Stimulated activated CD8-positive, alpha-beta memory T cell treated with anti-CD3 and anti-CD28 coated beads, Interleukin-12 subunit alpha, Interleukin-12 subunit beta, amount 100 ng/mL, for 4 hours (primary cell): Measurements from ENCODE around the gene PLAAT5.

Experiments used
- DNase-seq: peaks from one replicate; pipeline ENCODE4 v3.0.0-alpha.2; 2020; ENCODE audit warnings: low read depth

The PLAAT5 gene

GRCh38 chr11:63511048-63511748, 20.2 kb upstream of the PLAAT5 start:
- no peak for DNase-seq

DNA sequence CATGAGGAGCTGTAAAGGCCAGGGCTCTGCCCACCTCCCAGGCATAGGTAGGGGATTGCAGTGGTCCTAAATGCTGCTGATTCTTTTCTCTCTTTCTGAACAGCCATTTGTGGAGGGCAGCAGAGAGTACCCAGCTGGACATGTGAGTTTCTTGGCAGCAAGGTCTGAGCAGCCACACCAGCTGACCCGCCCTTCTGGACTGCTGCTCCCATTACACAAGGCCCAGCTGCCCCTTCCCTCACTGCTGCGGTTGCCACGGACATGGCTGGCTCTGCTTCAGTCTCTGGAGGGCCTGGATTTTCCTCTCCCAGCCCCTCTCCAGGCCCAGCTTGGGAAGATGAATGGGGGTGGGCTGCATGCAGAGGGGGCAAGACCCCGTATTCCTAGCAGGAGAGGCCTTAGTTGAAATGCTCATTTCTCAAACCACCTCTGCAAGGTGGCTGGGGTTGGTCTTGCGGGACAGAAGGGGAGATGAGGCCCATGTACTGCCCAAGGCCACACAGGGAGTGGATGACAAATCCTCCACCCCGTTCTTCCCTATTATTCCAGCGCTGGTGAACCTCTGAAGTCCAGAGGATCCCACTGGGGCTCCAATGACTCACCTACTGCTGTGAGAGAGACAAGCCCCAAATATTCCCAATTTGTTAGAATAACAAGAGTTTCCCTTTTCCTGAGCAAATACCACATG, 19.5 kb upstream of the PLAAT5 start:
- no peak for DNase-seq

GRCh38 chr11:63508745-63509144, 17.8 kb upstream of the PLAAT5 start:
- DNase-seq, result no peak

- DNase-seq, result no peak
Measured at GRCh38 chr11:63508009-63508408, 17.0 kb upstream of the PLAAT5 start.

GRCh38 chr11:63507511-63507910, 16.5 kb upstream of the PLAAT5 start:
- no peak for DNase-seq

GRCh38 chr11:63506876-63507275, 15.9 kb upstream of the PLAAT5 start:
- DNase-seq, result no peak

DNA sequence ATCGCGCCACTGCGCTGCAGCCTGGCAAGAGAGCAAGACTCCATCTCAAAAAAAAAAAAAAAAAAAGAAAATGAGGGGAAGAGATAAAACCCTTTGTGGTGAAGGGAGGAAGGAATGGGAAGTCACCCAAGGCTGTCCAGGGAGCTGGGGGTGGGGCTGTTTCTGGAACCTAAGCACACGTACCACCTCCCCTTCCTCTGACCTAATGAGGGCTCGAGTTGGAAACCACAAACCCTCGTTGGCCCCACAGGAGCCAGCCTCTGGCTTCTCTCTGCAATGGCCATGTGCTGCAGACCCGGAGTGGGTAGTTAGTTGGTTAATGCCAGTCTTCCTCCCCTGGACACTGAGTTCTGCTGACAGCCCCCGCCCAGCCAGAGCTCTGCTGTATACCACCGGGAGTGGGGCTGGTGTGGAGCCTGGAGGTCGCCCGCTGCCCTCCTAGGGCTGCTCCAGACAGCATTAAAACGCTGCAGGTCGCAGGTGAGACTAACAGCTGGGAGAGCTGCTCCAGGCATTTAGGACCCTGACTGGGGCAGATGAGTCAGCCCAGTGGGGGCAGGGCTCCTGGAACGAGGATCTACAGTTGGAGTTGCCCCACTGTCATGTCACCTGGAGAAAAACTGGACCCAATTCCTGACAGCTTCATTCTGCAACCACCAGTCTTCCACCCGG, 15.0 kb upstream of the PLAAT5 start, which contains the start of gene LGALS12:
Gene LGALS12 (plus strand): TSS at position 228 of the 672 bp plus-strand sequence. CDS start 375 bp downstream, at position 603.
- no peak for DNase-seq

- no peak for DNase-seq
Measured at GRCh38 chr11:63504933-63505586, 14.1 kb upstream of the PLAAT5 start.

DNA sequence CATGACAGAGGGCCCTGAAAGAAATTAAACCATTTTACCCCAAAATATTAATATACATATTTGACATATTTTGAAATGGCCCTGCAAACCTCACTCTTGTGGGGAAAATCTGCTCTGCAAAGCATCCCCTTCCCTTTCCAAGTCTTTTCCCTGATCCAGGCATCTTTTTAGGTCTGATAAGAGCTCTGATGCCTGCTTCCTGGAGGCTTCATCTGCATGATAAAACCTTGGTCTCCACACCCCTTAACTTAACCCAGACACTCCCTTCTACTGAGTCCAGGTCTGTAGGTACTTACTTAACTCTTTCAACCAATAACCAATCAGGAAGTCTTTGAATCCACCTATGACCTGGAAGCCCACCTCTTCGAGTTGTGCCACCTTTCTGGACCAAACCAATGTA, 13.1 kb upstream of the PLAAT5 start:
- DNase-seq, result no peak

DNA sequence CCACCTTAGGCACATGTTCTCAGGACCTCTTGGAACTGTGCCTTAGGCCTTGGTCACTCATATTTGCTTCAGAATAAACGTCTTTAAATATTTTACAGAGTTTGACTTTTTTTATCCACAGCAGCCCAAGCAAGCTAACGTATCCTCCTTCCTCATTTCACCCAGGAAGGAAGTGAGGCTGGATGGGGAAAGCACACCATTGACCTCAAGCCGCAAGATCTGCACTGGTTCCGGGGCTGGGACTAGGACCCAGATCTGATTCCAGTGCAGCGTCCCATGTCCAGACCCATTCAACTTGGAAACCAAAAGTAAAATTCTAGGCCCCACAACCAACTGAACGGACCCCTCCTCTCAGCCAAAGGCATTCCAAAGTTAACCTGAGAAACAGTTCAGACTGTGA, 12.5 kb upstream of the PLAAT5 start:
- DNase-seq, result no peak

DNA sequence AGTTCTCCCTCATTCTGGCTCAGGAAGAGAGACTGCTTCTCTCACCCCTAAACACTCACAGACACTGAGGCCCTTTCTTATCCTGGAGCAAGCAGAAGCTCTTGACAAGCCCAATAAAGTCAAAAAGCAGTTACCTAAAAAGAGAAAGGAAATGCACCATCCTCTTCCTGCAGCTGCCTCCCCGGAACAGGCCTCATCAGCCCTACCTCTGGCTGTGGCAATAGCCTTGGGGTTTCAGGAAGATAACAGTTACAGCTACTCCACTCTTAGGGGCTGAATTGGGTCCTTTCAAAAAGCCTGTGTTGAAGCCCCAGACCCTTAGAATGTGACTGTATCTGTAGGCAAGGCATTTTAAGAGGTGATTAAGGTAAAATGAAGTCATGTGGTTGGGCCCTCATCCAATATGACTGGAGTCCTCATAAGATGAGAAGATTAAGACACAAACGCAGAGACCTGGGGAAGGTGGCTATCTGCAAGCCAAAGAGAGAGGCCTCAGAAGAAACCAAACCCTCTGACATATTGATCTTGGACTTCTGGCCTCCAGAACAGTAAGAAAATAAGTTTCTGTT, 11.4 kb upstream of the PLAAT5 start:
- no peak for DNase-seq

DNA sequence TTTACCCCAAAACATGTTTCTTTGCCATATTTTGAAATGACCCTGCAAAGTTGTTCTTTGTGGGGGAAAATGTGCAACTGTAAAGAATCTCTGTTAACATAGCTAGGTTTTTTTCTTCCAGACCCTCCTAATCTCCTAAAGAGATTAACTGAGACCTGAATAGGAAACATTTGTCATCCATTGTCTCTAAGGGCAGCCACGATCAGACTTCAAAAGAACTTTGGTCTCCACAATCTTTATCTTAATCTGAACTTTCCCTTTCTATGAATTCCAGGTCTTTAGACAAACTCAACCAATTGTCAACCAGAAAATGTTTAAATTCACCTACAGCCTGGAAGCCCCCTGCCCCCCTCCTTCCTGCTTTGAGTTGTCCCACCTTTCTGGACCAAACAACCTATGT, 10.3 kb upstream of the PLAAT5 start:
- DNase-seq, result no peak

- DNase-seq, result no peak
Measured at GRCh38 chr11:63499874-63500273, 8.9 kb upstream of the PLAAT5 start.

DNA sequence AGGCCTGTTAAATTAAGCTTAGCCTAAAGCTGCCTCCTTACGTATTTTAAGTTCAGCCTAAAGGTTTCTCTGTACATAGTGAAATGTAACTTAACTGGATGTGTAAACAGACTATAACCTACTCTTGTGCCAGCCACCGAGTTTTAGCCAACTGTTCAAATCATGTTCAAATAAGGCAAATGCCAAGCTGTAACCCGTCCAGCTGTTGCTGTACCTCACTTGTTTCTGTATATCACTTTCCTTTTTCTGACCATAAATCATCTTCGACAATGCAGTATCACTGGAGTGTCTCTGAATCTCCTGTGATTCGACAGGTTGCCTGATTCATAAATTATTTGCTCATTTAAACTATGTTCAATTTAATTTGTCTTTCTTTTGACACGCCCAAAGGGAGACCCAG, 4.0 kb upstream of the PLAAT5 start:
- no peak for DNase-seq

- DNase-seq, result no peak
Measured at GRCh38 chr11:63493127-63493526, 2.2 kb upstream of the PLAAT5 start.

- no peak for DNase-seq
Measured at GRCh38 chr11:63492441-63492840, 1.5 kb upstream of the PLAAT5 start.

DNA sequence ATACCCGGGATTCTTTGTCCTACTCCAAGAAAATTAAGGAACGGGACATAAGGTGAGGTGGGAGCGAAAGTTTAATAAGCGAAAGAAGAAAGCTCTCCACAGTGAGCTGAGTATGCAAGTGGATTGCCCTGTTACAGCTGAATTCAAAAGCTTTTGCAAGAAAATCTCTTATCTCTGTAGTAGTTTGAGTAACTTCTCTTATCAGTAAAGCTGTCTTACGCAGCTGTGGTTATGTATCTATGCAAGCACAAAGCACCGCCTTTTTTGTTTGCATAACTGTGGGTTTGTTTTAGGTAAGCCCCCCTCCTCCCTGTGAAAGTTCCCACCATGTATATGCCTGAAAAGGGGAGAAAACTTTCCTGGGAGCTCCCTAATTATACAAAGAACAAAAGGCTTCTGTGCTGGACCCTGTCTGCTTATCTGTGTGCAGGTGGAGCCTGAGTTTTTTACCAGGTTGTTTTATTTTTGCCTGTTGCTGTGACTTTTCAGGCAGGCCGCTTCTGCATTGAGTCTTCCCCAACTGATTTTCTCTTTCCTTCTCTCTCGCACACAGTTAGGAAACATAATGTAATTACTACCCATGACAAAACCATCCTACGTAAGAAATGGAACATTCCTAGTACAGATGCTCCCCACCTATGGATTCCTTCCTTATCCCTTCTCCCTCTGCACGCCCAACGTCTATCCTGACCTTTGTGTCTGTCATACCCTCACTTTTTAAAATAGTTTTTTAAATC, 837 bp upstream of the PLAAT5 start:
- DNase-seq, result no peak

DNA sequence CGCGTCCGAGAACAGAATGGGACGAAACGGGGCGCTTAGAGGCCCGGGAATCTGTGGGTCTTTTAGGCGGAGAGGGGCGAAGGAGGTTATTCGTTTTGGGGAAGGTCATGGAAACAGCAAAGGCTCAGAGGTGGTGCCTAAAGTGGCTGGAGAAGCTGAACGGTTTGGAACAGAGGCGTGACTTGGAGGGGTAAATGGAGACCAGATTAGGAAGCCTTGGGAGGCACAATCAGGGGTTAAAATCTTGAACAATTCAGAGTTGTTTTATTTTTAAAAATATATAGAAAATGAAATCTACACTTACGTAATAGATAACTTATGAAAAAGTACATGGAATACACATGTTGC, 247 bp upstream of the PLAAT5 start:
- DNase-seq, result no peak

- no peak for DNase-seq
Measured at GRCh38 chr11:63489879-63490278, 1.1 kb downstream of the PLAAT5 start.

DNA sequence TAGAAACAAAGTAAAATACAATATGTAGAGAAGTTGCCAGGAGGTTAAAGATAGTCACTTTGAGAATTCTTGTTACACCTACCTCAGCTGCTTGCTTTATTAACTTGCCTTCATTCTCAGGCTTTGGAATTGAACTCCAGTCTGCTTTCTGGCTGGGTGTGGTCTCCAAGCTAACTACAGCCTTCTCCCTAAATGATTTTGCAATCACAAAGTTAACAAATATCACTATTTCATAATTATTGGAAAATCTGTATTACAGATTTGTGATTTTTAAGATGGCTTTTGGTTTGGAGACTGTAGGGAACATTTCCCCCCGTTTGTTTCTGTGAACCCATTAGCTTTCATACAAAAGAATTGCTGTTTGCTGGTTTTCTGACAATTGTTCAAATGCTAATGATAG, 2.2 kb downstream of the PLAAT5 start:
- DNase-seq, result no peak

DNA sequence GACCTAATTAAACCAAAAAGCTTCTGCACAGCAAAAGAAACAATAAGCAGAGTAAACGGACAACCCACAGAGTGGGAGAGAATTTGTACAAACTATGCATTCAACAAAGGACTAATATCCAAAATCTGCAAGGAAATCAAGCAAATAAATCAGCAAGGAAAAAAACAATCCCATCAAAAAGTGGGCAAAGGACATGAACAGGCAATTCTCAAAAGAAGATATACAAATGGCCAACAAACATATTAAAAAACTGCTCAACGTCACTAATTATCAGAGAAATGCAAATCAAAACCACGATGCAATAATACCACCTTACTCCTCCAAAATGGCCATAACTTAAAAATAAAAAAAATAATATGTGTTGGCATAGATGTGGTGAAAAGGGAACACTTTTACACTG, 5.2 kb downstream of the PLAAT5 start:
- DNase-seq, result no peak

DNA sequence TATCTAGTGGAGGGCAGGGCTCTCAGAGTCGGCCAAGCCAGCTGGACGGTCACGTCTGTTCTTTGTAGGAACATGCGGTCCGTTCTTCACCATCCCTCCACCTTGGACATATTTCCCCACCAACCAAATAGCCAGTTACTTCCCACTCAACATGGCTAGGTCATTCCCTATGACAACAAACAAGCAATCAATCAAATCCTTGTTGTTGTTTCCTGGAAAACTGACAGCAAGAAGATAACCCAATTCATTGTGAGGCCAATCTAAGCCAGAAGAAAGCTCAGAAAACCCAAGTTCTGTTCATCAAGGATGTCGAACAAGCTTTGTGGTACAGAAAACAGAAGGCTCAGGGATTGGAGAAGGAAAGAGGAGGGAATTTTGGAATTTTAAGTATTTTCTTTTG, 10.9 kb downstream of the PLAAT5 start:
- DNase-seq, result no peak
